GM19351 (cell line): ENCODE measurements around the gene ANKRD29.

Source experiments
- ATAC-seq: cut with Tn5 transposase; IDR thresholded peaks from one replicate; pipeline ENCODE4 v1.9.1; 2021; ENCODE audit warnings: mild to moderate bottlenecking, moderate library complexity; ENCODE audit not compliant: unreplicated experiment

The ANKRD29 gene

GRCh38 chr18:23662309-23663263 lies at the start of gene ANKRD29:
Gene ANKRD29 (minus strand): TSS chr18:23662911. CDS start chr18:23662730, 181 bp downstream.
- no peak for ATAC-seq

GRCh38 chr18:23712445-23712844 lies 49.7 kb upstream of the ANKRD29 start:
- no peak for ATAC-seq

GRCh38 chr18:23711426-23711825 lies 48.7 kb upstream of the ANKRD29 start:
- ATAC-seq, result no peak

- ATAC-seq, result no peak
These were observed 48.2 kb upstream of the ANKRD29 start for GRCh38 chr18:23710946-23711345.

GRCh38 chr18:23710068-23710527 lies 47.4 kb upstream of the ANKRD29 start:
- no peak for ATAC-seq

- ATAC-seq, result no peak
These were observed 44.4 kb upstream of the ANKRD29 start for GRCh38 chr18:23706971-23707640.

- no peak for ATAC-seq
These were observed 42.1 kb upstream of the ANKRD29 start for GRCh38 chr18:23704806-23705205.

- no peak for ATAC-seq
These were observed 41.3 kb upstream of the ANKRD29 start for GRCh38 chr18:23703987-23704384.

- ATAC-seq, result no peak
These were observed 40.6 kb upstream of the ANKRD29 start for GRCh38 chr18:23703057-23703986.

- ATAC-seq, result no peak
These were observed 39.9 kb upstream of the ANKRD29 start for GRCh38 chr18:23702606-23703005.

GRCh38 chr18:23701544-23702064 lies 38.9 kb upstream of the ANKRD29 start:
- ATAC-seq, result no peak

GRCh38 chr18:23701017-23701416 lies 38.3 kb upstream of the ANKRD29 start:
- ATAC-seq, result no peak

GRCh38 chr18:23694637-23695430 lies 32.1 kb upstream of the ANKRD29 start:
- no peak for ATAC-seq

GRCh38 chr18:23693846-23694245 lies 31.1 kb upstream of the ANKRD29 start:
- no peak for ATAC-seq

GRCh38 chr18:23690505-23691068 lies 27.9 kb upstream of the ANKRD29 start:
- ATAC-seq, result no peak

- no peak for ATAC-seq
These were observed 27.1 kb upstream of the ANKRD29 start for GRCh38 chr18:23689616-23690504.

GRCh38 chr18:23689031-23689615 lies 26.4 kb upstream of the ANKRD29 start, which contains the start of gene LAMA3:
Gene LAMA3 (plus strand): TSS chr18:23689453. CDS start chr18:23689684, 231 bp downstream.
- ATAC-seq, result no peak

- ATAC-seq, result no peak
These were observed 25.8 kb upstream of the ANKRD29 start for GRCh38 chr18:23688528-23688927.
